ENCODE data around the gene SLC27A5. TPM values are rescaled to one million over a fixed set of nuclear protein-coding genes. Genes with fewer than 3 reads are reported as not detected.

The SLC27A5 gene
- polyA plus RNA-seq, 1 of the 3 experiments (the other 2 are of a cell fraction), result 57.3 TPM

- Histone ChIP-seq H3K79me2 (ENCODE audit: insufficient read depth) (no peaks in the 10 kb centered on the region), H3K4me1 (ENCODE audit: control insufficient read depth in 1 of 2, insufficient read depth in 2 of 2, low read depth in 1 of 2, low read length in 1 of 2) (no peaks in the 10 kb centered on the region), H3F3A (replicated peaks; ENCODE audit: insufficient read depth) (no peaks in the 10 kb centered on the region), H3K9me2 (no peaks in the 10 kb centered on the region), H2AFZ (ENCODE audit: low read depth) (no peak overlapping the region), H3K9ac (no peak overlapping the region), H3K4me3 (ENCODE audit: low read depth in 2 of 2, low read length in 1 of 2) (no peak overlapping the region), H3K9me3 (no peaks in the 10 kb centered on the region), H3K36me3 (replicated peaks in 1 of 2; ENCODE audit: control insufficient read depth in 1 of 2, insufficient read depth in 2 of 2, low read length in 1 of 2) (no peaks in the 10 kb centered on the region), H3K4me2 (no peak overlapping the region), H4K20me1 (ENCODE audit: insufficient read depth) (no peaks in the 10 kb centered on the region), H3K27me3 (ENCODE audit: insufficient read depth) (peaks cover 2% of the 10 kb centered on the region; the same call in 1 of the 2 replicates), H3K27ac (ENCODE audit: low read depth in 2 of 2, low read length in 1 of 2) (no peak overlapping the region)
- WGBS (ENCODE audit: low lambda C conversion rate), result 70% methylated on average over 8 of the region's 8 CpGs
- TF ChIP-seq RCOR1 (IDR thresholded peaks at IDR 0.05; ENCODE audit: low read length) (no peak), FOXM1 (IDR thresholded peaks at IDR 0.05; ENCODE audit: low read depth) (no peak), TCF12 (IDR thresholded peaks at IDR 0.05) (no peak), USF2 (IDR thresholded peaks at IDR 0.05; ENCODE audit: borderline replicate concordance, low read depth, low read length) (no peak), FOSL2 (IDR thresholded peaks at IDR 0.05; ENCODE audit: borderline replicate concordance, low read depth) (no peak), JUND (IDR thresholded peaks at IDR 0.05) (no peak), RXRA (IDR thresholded peaks at IDR 0.05; ENCODE audit: borderline replicate concordance, low read depth) (no peak), NRF1 (IDR thresholded peaks at IDR 0.05; ENCODE audit: low read depth, low read length) (no peak), MXI1 (IDR thresholded peaks at IDR 0.05; ENCODE audit: low read depth, low read length) (no peak), TAF1 (IDR thresholded peaks at IDR 0.05; ENCODE audit: borderline replicate concordance, low read depth, low read length) (no peak)
- TF ChIP-seq, protein P1, sequence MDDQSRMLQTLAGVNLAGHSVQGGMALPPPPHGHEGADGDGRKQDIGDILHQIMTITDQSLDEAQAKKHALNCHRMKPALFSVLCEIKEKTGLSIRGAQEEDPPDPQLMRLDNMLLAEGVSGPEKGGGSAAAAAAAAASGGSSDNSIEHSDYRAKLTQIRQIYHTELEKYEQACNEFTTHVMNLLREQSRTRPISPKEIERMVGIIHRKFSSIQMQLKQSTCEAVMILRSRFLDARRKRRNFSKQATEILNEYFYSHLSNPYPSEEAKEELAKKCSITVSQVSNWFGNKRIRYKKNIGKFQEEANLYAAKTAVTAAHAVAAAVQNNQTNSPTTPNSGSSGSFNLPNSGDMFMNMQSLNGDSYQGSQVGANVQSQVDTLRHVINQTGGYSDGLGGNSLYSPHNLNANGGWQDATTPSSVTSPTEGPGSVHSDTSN (IDR thresholded peaks at IDR 0.05), result no peak
- POLR2A ChIA-PET, result no interaction called here
- CTCF ChIA-PET, result no interaction called here
- no peak for DNase-seq
Observed at GRCh38 chr19:58536852-58537798, 25.3 kb upstream of the SLC27A5 start.

GRCh38 chr19:58535857-58536256, 24.1 kb upstream of the SLC27A5 start:
- no peaks in the 10 kb centered on the region; a peak in 1 of 4 replicates for H3K4me1 ChIP-seq (ENCODE audit: control insufficient read depth in 1 of 2, insufficient read depth in 2 of 2, low read depth in 1 of 2, low read length in 1 of 2)
- H3K79me2 ChIP-seq (ENCODE audit: insufficient read depth), result no peaks in the 10 kb centered on the region
- H3K9me3 ChIP-seq, result no peaks in the 10 kb centered on the region
- ChIA-PET POLR2A (interaction anchor here (0.9 kb wide), 1 partner anchor 16 kb away, joined by 3 read pairs; the partner anchor contains the start of gene ZBTB45), CTCF (interaction anchor here (2.0 kb wide), 1 partner anchor 17 kb away, joined by 4 read pairs; the partner anchor contains the start of gene ZBTB45)
- no peak overlapping the region for H3K9ac ChIP-seq
- no peak for DNase-seq
- no peak overlapping the region for H3K4me3 ChIP-seq (ENCODE audit: low read depth in 2 of 2, low read length in 1 of 2)
- H3K9me2 ChIP-seq, result no peaks in the 10 kb centered on the region
- H3K4me2 ChIP-seq, result no peak overlapping the region
- TF ChIP-seq USF1 (IDR thresholded peaks at IDR 0.05; ENCODE audit: borderline replicate concordance, low read depth) (no peak), TEAD4 (IDR thresholded peaks at IDR 0.05; ENCODE audit: borderline replicate concordance, insufficient read depth) (no peak), EZH2phosphoT487 (IDR thresholded peaks at IDR 0.05; ENCODE audit: borderline replicate concordance, low read depth) (no peak), NFIC (IDR thresholded peaks at IDR 0.05; ENCODE audit: borderline replicate concordance) (no peak), RFX5 (IDR thresholded peaks at IDR 0.05; ENCODE audit: low read length) (no peak), CHD2 (IDR thresholded peaks at IDR 0.05; ENCODE audit: low read length, partially characterized antibody) (no peak)
- TF ChIP-seq, protein P2, sequence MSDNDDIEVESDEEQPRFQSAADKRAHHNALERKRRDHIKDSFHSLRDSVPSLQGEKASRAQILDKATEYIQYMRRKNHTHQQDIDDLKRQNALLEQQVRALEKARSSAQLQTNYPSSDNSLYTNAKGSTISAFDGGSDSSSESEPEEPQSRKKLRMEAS (IDR thresholded peaks at IDR 0.05; ENCODE audit: low read depth), result no peak
- no peak overlapping the region for H3K27ac ChIP-seq (ENCODE audit: low read depth in 2 of 2, low read length in 1 of 2)
- H3F3A ChIP-seq (replicated peaks; ENCODE audit: insufficient read depth), result no peaks in the 10 kb centered on the region
- H3K36me3 ChIP-seq (replicated peaks in 1 of 2; ENCODE audit: control insufficient read depth in 1 of 2, insufficient read depth in 2 of 2, low read length in 1 of 2), result no peaks in the 10 kb centered on the region
- no peak overlapping the region for H2AFZ ChIP-seq (ENCODE audit: low read depth)
- WGBS (ENCODE audit: low lambda C conversion rate), result 92% methylated on average over 3 of the region's 3 CpGs
- peaks cover 11% of the 10 kb centered on the region; the same call in 1 of the 2 replicates for H3K27me3 ChIP-seq (ENCODE audit: insufficient read depth)
- H4K20me1 ChIP-seq (ENCODE audit: insufficient read depth), result no peaks in the 10 kb centered on the region

Measured in SK-N-SH (cell line).